Measurements from ENCODE around the gene GAP43.

The GAP43 gene

DNA sequence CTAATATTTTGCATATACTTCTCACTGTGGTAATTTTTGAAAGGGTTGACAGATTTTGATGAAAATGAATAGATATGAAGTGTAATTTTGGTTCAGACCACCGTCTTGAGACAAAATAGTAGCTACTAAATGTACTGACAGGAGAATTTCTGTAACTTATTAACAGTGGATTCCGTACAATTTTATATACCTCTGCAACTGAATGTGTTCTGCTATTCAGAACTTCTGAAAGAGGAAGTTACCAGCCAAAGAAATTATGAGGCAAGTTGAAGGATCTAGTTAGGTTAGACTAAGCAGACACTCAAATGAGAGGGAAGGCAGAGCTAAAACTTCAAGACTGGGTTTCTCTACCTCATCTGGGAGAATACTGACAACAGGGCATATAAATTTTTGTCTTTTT lies 29.4 kb downstream of the GAP43 start:
- no peaks in the 10 kb centered on the region for H3K9me2 ChIP-seq (replicated peaks; ENCODE audit: low read depth, low read length)
- no peaks in the 10 kb centered on the region for H3K36me3 ChIP-seq (ENCODE audit: insufficient read depth, low read length)
- no peak overlapping the region for H3K4me3 ChIP-seq (ENCODE audit: low read length, poor library complexity, severe bottlenecking)
- no peak overlapping the region for H2AFZ ChIP-seq (ENCODE audit: low read length)
- H3K4me1 ChIP-seq (ENCODE audit: insufficient read depth, low read length, poor library complexity, severe bottlenecking), result peaks cover 9% of the 10 kb centered on the region
- no peak overlapping the region for H3K4me2 ChIP-seq (ENCODE audit: low read depth, low read length, poor library complexity, severe bottlenecking)
- no peaks in the 10 kb centered on the region for H3F3A ChIP-seq (ENCODE audit: low read depth)
- no peaks in the 10 kb centered on the region for H4K20me1 ChIP-seq (ENCODE audit: insufficient read depth, low read length, poor library complexity, severe bottlenecking)
- no peaks in the 10 kb centered on the region for H3K27me3 ChIP-seq (ENCODE audit: insufficient read depth, low read length, poor library complexity, severe bottlenecking)
- no peak for TF ChIP-seq EZH2phosphoT487 (IDR thresholded peaks at IDR 0.05; ENCODE audit: borderline replicate concordance)
- TF ChIP-seq, protein P1, sequence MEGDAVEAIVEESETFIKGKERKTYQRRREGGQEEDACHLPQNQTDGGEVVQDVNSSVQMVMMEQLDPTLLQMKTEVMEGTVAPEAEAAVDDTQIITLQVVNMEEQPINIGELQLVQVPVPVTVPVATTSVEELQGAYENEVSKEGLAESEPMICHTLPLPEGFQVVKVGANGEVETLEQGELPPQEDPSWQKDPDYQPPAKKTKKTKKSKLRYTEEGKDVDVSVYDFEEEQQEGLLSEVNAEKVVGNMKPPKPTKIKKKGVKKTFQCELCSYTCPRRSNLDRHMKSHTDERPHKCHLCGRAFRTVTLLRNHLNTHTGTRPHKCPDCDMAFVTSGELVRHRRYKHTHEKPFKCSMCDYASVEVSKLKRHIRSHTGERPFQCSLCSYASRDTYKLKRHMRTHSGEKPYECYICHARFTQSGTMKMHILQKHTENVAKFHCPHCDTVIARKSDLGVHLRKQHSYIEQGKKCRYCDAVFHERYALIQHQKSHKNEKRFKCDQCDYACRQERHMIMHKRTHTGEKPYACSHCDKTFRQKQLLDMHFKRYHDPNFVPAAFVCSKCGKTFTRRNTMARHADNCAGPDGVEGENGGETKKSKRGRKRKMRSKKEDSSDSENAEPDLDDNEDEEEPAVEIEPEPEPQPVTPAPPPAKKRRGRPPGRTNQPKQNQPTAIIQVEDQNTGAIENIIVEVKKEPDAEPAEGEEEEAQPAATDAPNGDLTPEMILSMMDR (conservative IDR thresholded peaks at IDR 0.05; ENCODE audit: low read length), result no peak
- no peak overlapping the region for H3K9ac ChIP-seq (ENCODE audit: low read depth, low read length, poor library complexity, severe bottlenecking)
- no peaks in the 10 kb centered on the region for H3K9me3 ChIP-seq (ENCODE audit: insufficient read depth, low read depth, low read length)
- H3K79me2 ChIP-seq (ENCODE audit: insufficient read depth, low read length), result no peaks in the 10 kb centered on the region

DNA sequence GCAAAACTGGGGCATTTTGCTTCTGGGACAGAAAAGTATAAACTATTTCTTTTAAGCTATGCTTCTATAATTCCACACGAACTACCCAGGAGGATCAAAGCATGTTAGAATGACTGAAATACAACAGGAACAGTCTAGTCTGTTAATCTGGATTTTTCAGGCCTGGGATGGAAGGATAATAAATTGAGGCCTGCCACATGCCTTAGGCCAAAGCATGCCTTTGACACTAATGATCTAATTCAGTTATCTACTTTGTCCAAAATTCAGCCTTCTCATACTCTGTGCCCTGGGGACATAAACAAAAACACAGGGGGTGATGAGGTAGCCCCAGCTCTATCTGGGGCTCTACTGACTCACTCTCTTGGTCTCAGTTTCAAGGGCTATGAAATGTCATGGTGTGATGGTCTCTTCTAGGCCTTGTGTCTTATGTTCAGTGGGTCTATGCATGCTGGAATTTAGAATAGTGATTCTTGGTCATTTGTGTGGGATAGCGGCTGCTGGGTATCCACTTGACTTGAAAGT lies 32.5 kb downstream of the GAP43 start:
- Histone ChIP-seq H3K9ac (ENCODE audit: low read depth, low read length, poor library complexity, severe bottlenecking) (no peak overlapping the region), H3F3A (ENCODE audit: low read depth) (peaks cover 10% of the 10 kb centered on the region; the same call in 1 of the 2 replicates), H3K4me1 (ENCODE audit: insufficient read depth, low read length, poor library complexity, severe bottlenecking) (peaks cover 30% of the 10 kb centered on the region), H3K4me3 (ENCODE audit: low read length, poor library complexity, severe bottlenecking) (no peak overlapping the region), H3K9me2 (replicated peaks; ENCODE audit: low read depth, low read length) (no peaks in the 10 kb centered on the region), H4K20me1 (ENCODE audit: insufficient read depth, low read length, poor library complexity, severe bottlenecking) (no peaks in the 10 kb centered on the region), H3K9me3 (ENCODE audit: insufficient read depth, low read depth, low read length) (no peaks in the 10 kb centered on the region), H2AFZ (ENCODE audit: low read length) (no peak overlapping the region), H3K79me2 (ENCODE audit: insufficient read depth, low read length) (no peaks in the 10 kb centered on the region), H3K27me3 (ENCODE audit: insufficient read depth, low read length, poor library complexity, severe bottlenecking) (no peaks in the 10 kb centered on the region), H3K36me3 (ENCODE audit: insufficient read depth, low read length) (no peaks in the 10 kb centered on the region), H3K4me2 (ENCODE audit: low read depth, low read length, poor library complexity, severe bottlenecking) (no peak overlapping the region)
- TF ChIP-seq EZH2phosphoT487 (IDR thresholded peaks at IDR 0.05; ENCODE audit: borderline replicate concordance), result no peak
- TF ChIP-seq, protein P1 (conservative IDR thresholded peaks at IDR 0.05; ENCODE audit: low read length), result no peak

DNA sequence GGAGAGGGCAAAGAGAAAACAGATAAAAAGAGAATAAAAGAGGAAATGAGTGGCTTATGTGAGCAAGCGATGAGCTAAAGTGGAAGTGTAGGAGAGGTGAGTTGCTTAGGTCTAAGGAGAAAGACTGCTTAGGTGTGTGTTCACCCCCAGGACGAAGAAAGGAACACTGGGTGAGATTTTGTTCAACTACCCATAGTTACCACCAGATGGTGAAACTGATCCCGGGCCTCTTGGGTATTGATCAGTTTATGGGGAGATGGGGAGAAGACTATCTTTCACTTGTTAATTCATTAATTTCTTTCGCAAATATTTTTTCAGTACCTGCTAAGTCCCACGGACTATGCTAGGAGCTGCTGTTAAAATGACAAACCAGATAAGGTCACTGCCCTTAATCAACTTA lies 33.9 kb downstream of the GAP43 start:
- TF ChIP-seq, protein P1 (conservative IDR thresholded peaks at IDR 0.05; ENCODE audit: low read length), result 0 out of 2 replicates have a peak, but pooled peaks have one; percentile 16
- TF ChIP-seq EZH2phosphoT487 (IDR thresholded peaks at IDR 0.05; ENCODE audit: borderline replicate concordance), result no peak
- Histone ChIP-seq H3F3A (ENCODE audit: low read depth) (peaks cover 10% of the 10 kb centered on the region; the same call in 1 of the 2 replicates), H3K36me3 (ENCODE audit: insufficient read depth, low read length) (no peaks in the 10 kb centered on the region), H3K9me3 (ENCODE audit: insufficient read depth, low read depth, low read length) (no peaks in the 10 kb centered on the region), H3K27me3 (ENCODE audit: insufficient read depth, low read length, poor library complexity, severe bottlenecking) (no peaks in the 10 kb centered on the region), H4K20me1 (ENCODE audit: insufficient read depth, low read length, poor library complexity, severe bottlenecking) (no peaks in the 10 kb centered on the region), H2AFZ (ENCODE audit: low read length) (no peak overlapping the region), H3K9ac (ENCODE audit: low read depth, low read length, poor library complexity, severe bottlenecking) (peak overlapping the region; percentile 93), H3K9me2 (replicated peaks; ENCODE audit: low read depth, low read length) (no peaks in the 10 kb centered on the region), H3K4me2 (ENCODE audit: low read depth, low read length, poor library complexity, severe bottlenecking) (peak overlapping the region; percentile 95), H3K4me1 (ENCODE audit: insufficient read depth, low read length, poor library complexity, severe bottlenecking) (peaks cover 30% of the 10 kb centered on the region), H3K4me3 (ENCODE audit: low read length, poor library complexity, severe bottlenecking) (peak overlapping the region; percentile 84), H3K79me2 (ENCODE audit: insufficient read depth, low read length) (no peaks in the 10 kb centered on the region)

All from Loucy (cell line).